Left lung (tissue), 10 donors: ENCODE results near the gene TNK2. TPM values are rescaled to one million over a fixed set of nuclear protein-coding genes. Genes with fewer than 3 reads are reported as not detected.
A peak's percentile ranks its signal among the peaks of the same experiment; 100 is the strongest.
"Not testable (repeated sequence)": the region's sequence is repeated elsewhere in the genome, so short reads cannot be mapped to it uniquely, and the experiment has no call there.

Source experiments
- ATAC-seq: fragments of 200-7000 bp; cut with Tn5 transposase; one replicate; pipeline ENCODE4 v1.9.1; 2020; ENCODE audit warnings: moderate library complexity
- DNase-seq, 4 donors: peaks; one replicate each; pipeline ENCODE4 v3.0.0-alpha.2; 2013 to 2020
- H3K27ac ChIP-seq, 2 donors: fragments of 200-600 bp; sonication (generic) in 1 of 2; one replicate each; pipeline versions ENCODE4 v1.5.0 to v1.8.0; 2020 to 2021
- H3K27me3 ChIP-seq, 2 donors: fragments of 200-600 bp; sonication (generic) in 1 of 2; one replicate each; pipeline versions ENCODE4 v1.5.0 to v1.8.0; 2020 to 2021
- H3K36me3 ChIP-seq, 2 donors: fragments of 200-600 bp; sonication (generic) in 1 of 2; one replicate each; pipeline versions ENCODE4 v1.5.0 to v1.8.0; 2020 to 2021
- H3K4me1 ChIP-seq, 2 donors: fragments of 200-600 bp; one replicate each; pipeline ENCODE4 v1.8.0; 2021
- H3K4me3 ChIP-seq, 2 donors: fragments of 200-600 bp; sonication (generic) in 1 of 2; one replicate each; pipeline versions ENCODE4 v1.5.0 to v1.8.0; 2020 to 2021; ENCODE audit warnings: mild to moderate bottlenecking in 1 of 2
- H3K9me3 ChIP-seq, 2 donors: fragments of 200-600 bp; sonication (generic) in 1 of 2; one replicate each; pipeline versions ENCODE4 v1.5.0 to v1.8.0; 2020 to 2021
- CTCF ChIP-seq, 2 donors: fragments of 200-600 bp; sonication (generic) in 1 of 2; IDR thresholded peaks; one replicate each; pipeline versions ENCODE4 v1.5.0 to v1.8.0; 2021; ENCODE audit warnings: antibody characterized with exemption in 2 of 2
- intact Hi-C, 2 donors: fragments of 100-400 bp; cut with DNase I; formaldehyde crosslinking; loops; one replicate each; pipeline versions ENCODE4 v1.11.2 to v1.14.2; 2022
- polyA plus RNA-seq, 6 donors: library from polyadenylated mRNA; unstranded; fragments of 120-200 nt; gene quantifications; one replicate each; pipeline ENCODE4 v1.2.1, GENCODE V29; 2013; ENCODE audit not compliant: insufficient read length in 6 of 6
- total RNA-seq, 2 donors: library from RNA; stranded (reverse); fragmentation: NEBNext Ultra II Directional; extraction: Animal tissue kit (Norgen Biotek cat#: 25700); gene quantifications; one replicate each; pipeline ENCODE4 v1.2.1, GENCODE V29; 2021
- donor health status: DM: no; HTN: yes; CAD: no.
- donor health status: DM: no; HTN: no; CAD: no.

The TNK2 gene
- total and polyA plus RNA-seq, 8 donors = 49.7 to 75.7 (median 58.2) TPM

GRCh38 chr3:195867631-195868335 lies 40.6 kb downstream of the TNK2 start:
- peaks cover 0 to 85% of the 10 kb centered on the region in 2 donors for H3K36me3 ChIP-seq
- DNase-seq (peak in 1 of 4 donors; percentile 75), ATAC-seq (no peak)
- no peaks in the 10 kb centered on the region for H3K27me3 ChIP-seq
- H3K9me3 ChIP-seq = no peaks in the 10 kb centered on the region
- H3K4me3 ChIP-seq = no peak overlapping the region
- TF ChIP-seq CTCF (IDR thresholded peaks at IDR 0.05) = no peak
- H3K4me1 ChIP-seq = peaks cover 0 to 11% of the 10 kb centered on the region in 2 donors
- intact Hi-C loops = no loop called here
- no peak overlapping the region for H3K27ac ChIP-seq

- ATAC-seq (no peak), DNase-seq (peak in 1 of 4 donors; percentile 72)
- Histone ChIP-seq H3K4me1 (peaks cover 0 to 11% of the 10 kb centered on the region in 2 donors), H3K36me3 (peaks cover 0 to 76% of the 10 kb centered on the region in 2 donors), H3K9me3 (no peaks in the 10 kb centered on the region), H3K27ac (no peak overlapping the region), H3K4me3 (no peak overlapping the region), H3K27me3 (no peaks in the 10 kb centered on the region)
- TF ChIP-seq CTCF (IDR thresholded peaks at IDR 0.05) = no peak
- intact Hi-C loops = no loop called here
These were observed 41.5 kb downstream of the TNK2 start for GRCh38 chr3:195866686-195867511.

- no peak for TF ChIP-seq CTCF (IDR thresholded peaks at IDR 0.05)
- ATAC-seq (no peak), DNase-seq (peak in 1 of 4 donors; percentile 69)
- H3K36me3 ChIP-seq = peaks cover 0 to 65% of the 10 kb centered on the region in 2 donors
- H3K27me3 ChIP-seq = no peaks in the 10 kb centered on the region
- H3K4me3 ChIP-seq = no peak overlapping the region
- H3K27ac ChIP-seq = no peak overlapping the region
- intact Hi-C loops = no loop called here
- no peaks in the 10 kb centered on the region for H3K9me3 ChIP-seq
- H3K4me1 ChIP-seq = peaks cover 0 to 11% of the 10 kb centered on the region in 2 donors
These were observed 42.6 kb downstream of the TNK2 start for GRCh38 chr3:195865752-195866151.

GRCh38 chr3:195863121-195864061 lies 45.0 kb downstream of the TNK2 start:
- peak; percentile 83 to 94 for TF ChIP-seq CTCF (IDR thresholded peaks at IDR 0.05)
- Histone ChIP-seq H3K27ac (peak overlapping the region in 1 of 2 donors; percentile 53), H3K9me3 (no peaks in the 10 kb centered on the region), H3K27me3 (peaks cover 0 to 7% of the 10 kb centered on the region in 2 donors), H3K4me3 (no peak overlapping the region), H3K4me1 (peaks cover 0 to 19% of the 10 kb centered on the region in 2 donors), H3K36me3 (peaks cover 0 to 41% of the 10 kb centered on the region in 2 donors)
- DNase-seq = peak; percentile 72 to 97 (median 86)
- ATAC-seq = peak; percentile 98
- intact Hi-C loops = loop anchor here in 1 of 2 donors (5.0 kb wide), 1 partner anchor 49 kb away; no protein-coding TSS in a partner anchor

GRCh38 chr3:195862318-195862717 lies 46.0 kb downstream of the TNK2 start:
- intact Hi-C loops = loop anchor here in 1 of 2 donors (5.0 kb wide), 1 partner anchor 50 kb away; no protein-coding TSS in a partner anchor
- H3K9me3 ChIP-seq, ATAC-seq, H3K27ac ChIP-seq, H3K4me3 ChIP-seq, H3K27me3 ChIP-seq: not testable (repeated sequence)
- H3K4me1 ChIP-seq = peaks cover 0 to 19% of the 10 kb centered on the region in 2 donors
- DNase-seq = peak in 1 of 4 donors; percentile 47
- peaks cover 0 to 31% of the 10 kb centered on the region in 2 donors for H3K36me3 ChIP-seq
